Activated naive CD8-positive, alpha-beta T cell treated with anti-CD3 and anti-CD28 coated beads, Interleukin-2, amount 50 U/mL, for 16 hours (primary cell): ENCODE data around the gene MAPK8IP1.

Source experiments
- DNase-seq: peaks from one replicate; pipeline ENCODE4 v3.0.0-alpha.2; 2020; ENCODE audit warnings: low read depth, low spot score

MAPK8IP1 gene

GRCh38 chr11:45942381-45942780, 56.9 kb downstream of the MAPK8IP1 start:
- DNase-seq: no peak

GRCh38 chr11:45945397-45945999, 60.0 kb downstream of the MAPK8IP1 start:
- no peak for DNase-seq

- DNase-seq: no peak
Observed at GRCh38 chr11:45947885-45948284, 62.4 kb downstream of the MAPK8IP1 start.

GRCh38 chr11:45948356-45948755, 62.9 kb downstream of the MAPK8IP1 start:
- DNase-seq: no peak

GRCh38 chr11:45949992-45950407, 64.5 kb downstream of the MAPK8IP1 start:
- DNase-seq: no peak
